Measurements from ENCODE around the gene GLA. TPM values are rescaled to one million over a fixed set of nuclear protein-coding genes. Genes with fewer than 3 reads are reported as not detected.

Gene GLA
- total RNA-seq, 1 experiment from 2014 or later = 115 TPM

DNA sequence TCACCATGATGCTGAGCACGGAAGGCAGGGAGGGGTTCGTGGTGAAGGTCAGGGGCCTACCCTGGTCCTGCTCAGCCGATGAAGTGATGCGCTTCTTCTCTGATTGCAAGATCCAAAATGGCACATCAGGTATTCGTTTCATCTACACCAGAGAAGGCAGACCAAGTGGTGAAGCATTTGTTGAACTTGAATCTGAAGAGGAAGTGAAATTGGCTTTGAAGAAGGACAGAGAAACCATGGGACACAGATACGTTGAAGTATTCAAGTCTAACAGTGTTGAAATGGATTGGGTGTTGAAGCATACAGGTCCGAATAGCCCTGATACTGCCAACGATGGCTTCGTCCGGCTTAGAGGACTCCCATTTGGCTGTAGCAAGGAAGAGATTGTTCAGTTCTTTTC lies 4.3 kb upstream of the GLA start:
- Histone ChIP-seq H3K4me1 (ENCODE audit: control insufficient read depth, insufficient read depth, low read length) (peaks cover 12% of the 10 kb centered on the region; the same call in 1 of the 2 replicates), H3K4me3 (ENCODE audit: low read depth in 2 of 2, low read length in 2 of 2) (no peak overlapping the region), H3K36me3 (ENCODE audit: control insufficient read depth, insufficient read depth, low read length) (peaks cover 12% of the 10 kb centered on the region), H3K27me3 (ENCODE audit: control insufficient read depth, insufficient read depth, low read length) (no peaks in the 10 kb centered on the region), H3K27ac (ENCODE audit: low read length) (no peak overlapping the region), H3K9me3 (ENCODE audit: control insufficient read depth, insufficient read depth, low read depth, low read length) (no peaks in the 10 kb centered on the region)
- CTCF ChIA-PET = no interaction called here
- no TSS peak for BruUV-seq (replicated peaks)
- DNase-seq (ENCODE audit: low read depth, low spot score) (no peak), ATAC-seq (no peak)
- intact Hi-C loops (cut with micrococcal nuclease; ENCODE audit: unreplicated experiment) = loop anchor here (10.0 kb wide), 1 partner anchor 183 kb away; no protein-coding TSS in a partner anchor
- TF ChIP-seq, protein P1, sequence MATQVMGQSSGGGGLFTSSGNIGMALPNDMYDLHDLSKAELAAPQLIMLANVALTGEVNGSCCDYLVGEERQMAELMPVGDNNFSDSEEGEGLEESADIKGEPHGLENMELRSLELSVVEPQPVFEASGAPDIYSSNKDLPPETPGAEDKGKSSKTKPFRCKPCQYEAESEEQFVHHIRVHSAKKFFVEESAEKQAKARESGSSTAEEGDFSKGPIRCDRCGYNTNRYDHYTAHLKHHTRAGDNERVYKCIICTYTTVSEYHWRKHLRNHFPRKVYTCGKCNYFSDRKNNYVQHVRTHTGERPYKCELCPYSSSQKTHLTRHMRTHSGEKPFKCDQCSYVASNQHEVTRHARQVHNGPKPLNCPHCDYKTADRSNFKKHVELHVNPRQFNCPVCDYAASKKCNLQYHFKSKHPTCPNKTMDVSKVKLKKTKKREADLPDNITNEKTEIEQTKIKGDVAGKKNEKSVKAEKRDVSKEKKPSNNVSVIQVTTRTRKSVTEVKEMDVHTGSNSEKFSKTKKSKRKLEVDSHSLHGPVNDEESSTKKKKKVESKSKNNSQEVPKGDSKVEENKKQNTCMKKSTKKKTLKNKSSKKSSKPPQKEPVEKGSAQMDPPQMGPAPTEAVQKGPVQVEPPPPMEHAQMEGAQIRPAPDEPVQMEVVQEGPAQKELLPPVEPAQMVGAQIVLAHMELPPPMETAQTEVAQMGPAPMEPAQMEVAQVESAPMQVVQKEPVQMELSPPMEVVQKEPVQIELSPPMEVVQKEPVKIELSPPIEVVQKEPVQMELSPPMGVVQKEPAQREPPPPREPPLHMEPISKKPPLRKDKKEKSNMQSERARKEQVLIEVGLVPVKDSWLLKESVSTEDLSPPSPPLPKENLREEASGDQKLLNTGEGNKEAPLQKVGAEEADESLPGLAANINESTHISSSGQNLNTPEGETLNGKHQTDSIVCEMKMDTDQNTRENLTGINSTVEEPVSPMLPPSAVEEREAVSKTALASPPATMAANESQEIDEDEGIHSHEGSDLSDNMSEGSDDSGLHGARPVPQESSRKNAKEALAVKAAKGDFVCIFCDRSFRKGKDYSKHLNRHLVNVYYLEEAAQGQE (IDR thresholded peaks at IDR 0.05; ENCODE audit: insufficient read depth in 1 of 2, low read depth in 2 of 2, low read length in 1 of 2) = no peak
- TF ChIP-seq SIN3A (IDR thresholded peaks at IDR 0.05; ENCODE audit: borderline replicate concordance, insufficient read depth, low read depth, low read length) (no peak), POLR2AphosphoS5 (IDR thresholded peaks at IDR 0.05; ENCODE audit: low read depth, low read length) (no peak), TCF7L2 (IDR thresholded peaks at IDR 0.05; ENCODE audit: low read depth, low read length) (no peak)
- TF ChIP-seq, protein P2, sequence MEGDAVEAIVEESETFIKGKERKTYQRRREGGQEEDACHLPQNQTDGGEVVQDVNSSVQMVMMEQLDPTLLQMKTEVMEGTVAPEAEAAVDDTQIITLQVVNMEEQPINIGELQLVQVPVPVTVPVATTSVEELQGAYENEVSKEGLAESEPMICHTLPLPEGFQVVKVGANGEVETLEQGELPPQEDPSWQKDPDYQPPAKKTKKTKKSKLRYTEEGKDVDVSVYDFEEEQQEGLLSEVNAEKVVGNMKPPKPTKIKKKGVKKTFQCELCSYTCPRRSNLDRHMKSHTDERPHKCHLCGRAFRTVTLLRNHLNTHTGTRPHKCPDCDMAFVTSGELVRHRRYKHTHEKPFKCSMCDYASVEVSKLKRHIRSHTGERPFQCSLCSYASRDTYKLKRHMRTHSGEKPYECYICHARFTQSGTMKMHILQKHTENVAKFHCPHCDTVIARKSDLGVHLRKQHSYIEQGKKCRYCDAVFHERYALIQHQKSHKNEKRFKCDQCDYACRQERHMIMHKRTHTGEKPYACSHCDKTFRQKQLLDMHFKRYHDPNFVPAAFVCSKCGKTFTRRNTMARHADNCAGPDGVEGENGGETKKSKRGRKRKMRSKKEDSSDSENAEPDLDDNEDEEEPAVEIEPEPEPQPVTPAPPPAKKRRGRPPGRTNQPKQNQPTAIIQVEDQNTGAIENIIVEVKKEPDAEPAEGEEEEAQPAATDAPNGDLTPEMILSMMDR (IDR thresholded peaks at IDR 0.05) = no peak
- in situ Hi-C loops (cut with HindIII; ENCODE audit: low pct_unique_long_range_greater_than_20kb, low sequenced_read_pairs) = no loop called here
- POLR2A ChIA-PET = no interaction called here

DNA sequence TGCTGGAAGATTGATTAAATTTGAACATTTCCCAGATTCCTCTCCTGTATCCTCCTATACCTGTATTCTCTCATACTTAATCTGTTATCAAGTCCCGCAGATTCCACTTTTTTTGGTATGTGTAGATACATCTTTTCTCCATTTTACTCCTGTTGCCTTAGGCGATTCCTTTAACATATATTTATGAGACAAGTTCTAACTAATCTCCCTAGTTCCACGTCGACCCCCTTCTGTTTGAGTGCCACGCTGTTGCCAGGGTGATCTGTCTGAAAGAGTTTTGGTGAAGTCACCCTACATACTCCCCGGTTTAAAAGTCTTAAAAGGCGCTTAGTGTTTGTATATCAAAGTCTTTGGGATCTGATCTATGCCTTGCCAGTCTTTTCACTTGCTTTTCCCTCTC lies 2.7 kb upstream of the GLA start:
- in situ Hi-C loops (cut with HindIII; ENCODE audit: low pct_unique_long_range_greater_than_20kb, low sequenced_read_pairs) = no loop called here
- H3K27ac ChIP-seq (ENCODE audit: low read length) = 0 out of 2 replicates have a peak overlapping the region, but pooled peaks have one; percentile 20
- BruUV-seq (replicated peaks) = no TSS peak
- ATAC-seq = no peak
- ChIA-PET CTCF (no interaction called here), POLR2A (no interaction called here)
- no peak for DNase-seq (ENCODE audit: low read depth, low spot score)
- peaks cover 12% of the 10 kb centered on the region; the same call in 1 of the 2 replicates for H3K4me1 ChIP-seq (ENCODE audit: control insufficient read depth, insufficient read depth, low read length)
- no peaks in the 10 kb centered on the region for H3K9me3 ChIP-seq (ENCODE audit: control insufficient read depth, insufficient read depth, low read depth, low read length)
- intact Hi-C loops (cut with micrococcal nuclease; ENCODE audit: unreplicated experiment) = loop anchor here (10.0 kb wide), 1 partner anchor 184 kb away; no protein-coding TSS in a partner anchor
- H3K36me3 ChIP-seq (ENCODE audit: control insufficient read depth, insufficient read depth, low read length) = peaks cover 12% of the 10 kb centered on the region
- H3K27me3 ChIP-seq (ENCODE audit: control insufficient read depth, insufficient read depth, low read length) = no peaks in the 10 kb centered on the region
- TF ChIP-seq, protein P1 (IDR thresholded peaks at IDR 0.05; ENCODE audit: insufficient read depth in 1 of 2, low read depth in 2 of 2, low read length in 1 of 2) = no peak
- no peak for TF ChIP-seq SIN3A (IDR thresholded peaks at IDR 0.05; ENCODE audit: borderline replicate concordance, insufficient read depth, low read depth, low read length)
- no peak for TF ChIP-seq TCF7L2 (IDR thresholded peaks at IDR 0.05; ENCODE audit: low read depth, low read length)
- no peak for TF ChIP-seq POLR2AphosphoS5 (IDR thresholded peaks at IDR 0.05; ENCODE audit: low read depth, low read length)
- TF ChIP-seq, protein P2 (IDR thresholded peaks at IDR 0.05) = no peak
- H3K4me3 ChIP-seq (ENCODE audit: low read depth in 2 of 2, low read length in 2 of 2) = peak overlapping the region; percentile 15 to 99; a peak in 3 of 4 replicates

All from Panc1 (cell line).